Hippocampal formation (tissue), 2 donors: ENCODE data around the gene PARP12.

Source experiments
- DNase-seq, 2 donors: peaks; one replicate each; lab custom pipeline; 2025; lab: John Stamatoyannopoulos, UW

PARP12 gene

GRCh38 chr7:140014123-140014522, 48.6 kb downstream of the PARP12 start:
- no peak for DNase-seq

GRCh38 chr7:140013676-140014075, 49.1 kb downstream of the PARP12 start:
- no peak for DNase-seq

GRCh38 chr7:140010194-140010895, 52.4 kb downstream of the PARP12 start:
- no peak for DNase-seq

GRCh38 chr7:140009735-140010134, 53.0 kb downstream of the PARP12 start:
- no peak for DNase-seq

GRCh38 chr7:140008755-140009610, 53.8 kb downstream of the PARP12 start:
- no peak for DNase-seq

- DNase-seq: no peak
These were observed 55.6 kb downstream of the PARP12 start for GRCh38 chr7:140007051-140007690.

- no peak for DNase-seq
These were observed 56.2 kb downstream of the PARP12 start for GRCh38 chr7:140006600-140006999.

GRCh38 chr7:140005754-140006503, 56.8 kb downstream of the PARP12 start:
- DNase-seq: no peak

- DNase-seq: no peak
These were observed 57.4 kb downstream of the PARP12 start for GRCh38 chr7:140005341-140005740.

- DNase-seq: no peak
These were observed 58.1 kb downstream of the PARP12 start for GRCh38 chr7:140004672-140005071.

GRCh38 chr7:140003913-140004382, 58.8 kb downstream of the PARP12 start:
- no peak for DNase-seq

- DNase-seq: no peak
These were observed 62.0 kb downstream of the PARP12 start for GRCh38 chr7:140000666-140001268.

- no peak for DNase-seq
These were observed 63.2 kb downstream of the PARP12 start for GRCh38 chr7:139999516-139999915.

- no peak for DNase-seq
These were observed 64.2 kb downstream of the PARP12 start for GRCh38 chr7:139998572-139998971.

GRCh38 chr7:139995017-139995915, 67.5 kb downstream of the PARP12 start:
- DNase-seq: peak; percentile 74 to 76

GRCh38 chr7:139994356-139994755, 68.4 kb downstream of the PARP12 start:
- peak in 1 of 2 donors; percentile 20 for DNase-seq

GRCh38 chr7:139993592-139993991, 69.2 kb downstream of the PARP12 start:
- DNase-seq: no peak

- DNase-seq: no peak
These were observed 69.6 kb downstream of the PARP12 start for GRCh38 chr7:139993169-139993568.

GRCh38 chr7:139992353-139993044, 70.3 kb downstream of the PARP12 start:
- DNase-seq: no peak

GRCh38 chr7:139991911-139992310, 70.8 kb downstream of the PARP12 start:
- DNase-seq: no peak
